ENCODE data around the gene C1QTNF1.

Gene C1QTNF1

DNA sequence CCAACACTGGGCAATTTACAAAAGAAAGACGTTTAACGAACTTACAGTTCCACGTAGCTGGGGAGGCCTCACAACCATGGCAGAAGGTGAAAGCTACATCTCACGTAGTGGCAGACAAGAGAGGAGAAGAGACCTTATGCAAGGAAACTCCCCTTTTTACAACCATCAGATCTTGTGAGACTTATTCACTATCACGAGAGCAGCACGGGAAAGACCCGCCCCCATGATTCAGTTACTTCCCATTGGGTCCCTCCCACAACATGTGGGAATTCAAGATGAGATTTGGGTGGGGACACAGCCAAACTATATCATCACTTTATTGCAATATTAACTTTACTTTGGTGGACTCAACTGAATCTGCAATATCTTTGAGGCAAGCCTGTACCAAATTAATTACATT, 38.7 kb downstream of the C1QTNF1 start:
- TF ChIP-seq, protein P1, sequence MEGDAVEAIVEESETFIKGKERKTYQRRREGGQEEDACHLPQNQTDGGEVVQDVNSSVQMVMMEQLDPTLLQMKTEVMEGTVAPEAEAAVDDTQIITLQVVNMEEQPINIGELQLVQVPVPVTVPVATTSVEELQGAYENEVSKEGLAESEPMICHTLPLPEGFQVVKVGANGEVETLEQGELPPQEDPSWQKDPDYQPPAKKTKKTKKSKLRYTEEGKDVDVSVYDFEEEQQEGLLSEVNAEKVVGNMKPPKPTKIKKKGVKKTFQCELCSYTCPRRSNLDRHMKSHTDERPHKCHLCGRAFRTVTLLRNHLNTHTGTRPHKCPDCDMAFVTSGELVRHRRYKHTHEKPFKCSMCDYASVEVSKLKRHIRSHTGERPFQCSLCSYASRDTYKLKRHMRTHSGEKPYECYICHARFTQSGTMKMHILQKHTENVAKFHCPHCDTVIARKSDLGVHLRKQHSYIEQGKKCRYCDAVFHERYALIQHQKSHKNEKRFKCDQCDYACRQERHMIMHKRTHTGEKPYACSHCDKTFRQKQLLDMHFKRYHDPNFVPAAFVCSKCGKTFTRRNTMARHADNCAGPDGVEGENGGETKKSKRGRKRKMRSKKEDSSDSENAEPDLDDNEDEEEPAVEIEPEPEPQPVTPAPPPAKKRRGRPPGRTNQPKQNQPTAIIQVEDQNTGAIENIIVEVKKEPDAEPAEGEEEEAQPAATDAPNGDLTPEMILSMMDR (IDR thresholded peaks at IDR 0.05; ENCODE audit: low read depth, low read length) = no peak
- no peak overlapping the region for H3K4me3 ChIP-seq (replicated peaks in 1 of 2; ENCODE audit: low read depth in 2 of 2, low read length in 2 of 2)
- DNase-seq (ENCODE audit: low read depth in 2 of 2) = no peak

GRCh38 chr17:79064026-79064425, 40.1 kb downstream of the C1QTNF1 start:
- no peak overlapping the region for H3K4me3 ChIP-seq (replicated peaks in 1 of 2; ENCODE audit: low read depth in 2 of 2, low read length in 2 of 2)
- no peak for DNase-seq (ENCODE audit: low read depth in 2 of 2)
- TF ChIP-seq, protein P1 (IDR thresholded peaks at IDR 0.05; ENCODE audit: low read depth, low read length) = no peak

DNA sequence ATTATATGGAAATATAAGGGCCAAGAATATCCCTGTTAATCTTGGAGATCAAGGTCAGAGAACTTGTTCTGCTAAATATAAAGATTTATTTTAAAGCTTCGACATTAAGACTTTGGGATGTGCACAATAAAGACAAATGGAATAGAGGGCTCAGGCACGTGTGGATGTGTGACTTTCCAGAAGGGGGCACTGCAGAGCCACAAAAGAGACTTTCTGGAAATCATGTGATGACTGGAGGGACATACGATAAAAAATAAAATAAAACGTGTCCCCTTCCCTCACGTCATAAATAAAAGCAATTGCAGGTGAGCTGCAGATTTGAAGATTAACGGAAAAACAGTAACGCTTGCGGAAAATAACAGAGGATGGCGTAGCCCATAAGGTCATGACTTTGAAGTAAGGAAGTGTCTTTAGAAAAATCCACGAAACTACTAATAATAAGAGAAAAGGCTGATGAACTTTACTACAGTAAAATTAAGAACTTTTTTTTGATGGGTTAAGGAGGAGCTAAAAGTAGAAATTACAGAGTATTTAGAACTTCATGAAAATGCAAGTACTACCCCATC, 41.2 kb downstream of the C1QTNF1 start:
- TF ChIP-seq, protein P1 (IDR thresholded peaks at IDR 0.05; ENCODE audit: low read depth, low read length) = peak; percentile 54
- peak; percentile 50 to 68 for DNase-seq (ENCODE audit: low read depth in 2 of 2)
- H3K4me3 ChIP-seq (replicated peaks in 1 of 2; ENCODE audit: low read depth in 2 of 2, low read length in 2 of 2) = no peak overlapping the region

DNA sequence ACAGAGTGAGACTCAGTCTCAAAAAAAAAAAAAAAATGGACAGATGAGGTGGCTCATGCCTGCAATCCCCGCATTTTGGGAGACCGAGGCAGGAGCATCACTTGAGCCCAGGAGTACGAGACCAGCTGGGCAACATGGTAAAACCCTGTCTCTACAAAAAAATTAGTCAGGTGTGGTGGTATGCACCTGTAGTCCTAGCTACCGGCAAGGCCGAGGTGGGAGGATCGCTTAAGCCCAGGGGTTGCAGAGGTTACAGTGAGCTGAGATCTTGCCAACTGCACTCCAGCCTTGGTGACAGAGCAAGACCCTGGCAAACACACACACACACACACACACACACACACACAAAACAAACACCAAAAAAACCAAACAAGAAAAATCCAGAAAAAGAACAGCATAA, 43.0 kb downstream of the C1QTNF1 start:
- TF ChIP-seq, protein P1 (IDR thresholded peaks at IDR 0.05; ENCODE audit: low read depth, low read length) = no peak
- H3K4me3 ChIP-seq (replicated peaks in 1 of 2; ENCODE audit: low read depth in 2 of 2, low read length in 2 of 2) = no peak overlapping the region
- DNase-seq (ENCODE audit: low read depth in 2 of 2) = no peak

DNA sequence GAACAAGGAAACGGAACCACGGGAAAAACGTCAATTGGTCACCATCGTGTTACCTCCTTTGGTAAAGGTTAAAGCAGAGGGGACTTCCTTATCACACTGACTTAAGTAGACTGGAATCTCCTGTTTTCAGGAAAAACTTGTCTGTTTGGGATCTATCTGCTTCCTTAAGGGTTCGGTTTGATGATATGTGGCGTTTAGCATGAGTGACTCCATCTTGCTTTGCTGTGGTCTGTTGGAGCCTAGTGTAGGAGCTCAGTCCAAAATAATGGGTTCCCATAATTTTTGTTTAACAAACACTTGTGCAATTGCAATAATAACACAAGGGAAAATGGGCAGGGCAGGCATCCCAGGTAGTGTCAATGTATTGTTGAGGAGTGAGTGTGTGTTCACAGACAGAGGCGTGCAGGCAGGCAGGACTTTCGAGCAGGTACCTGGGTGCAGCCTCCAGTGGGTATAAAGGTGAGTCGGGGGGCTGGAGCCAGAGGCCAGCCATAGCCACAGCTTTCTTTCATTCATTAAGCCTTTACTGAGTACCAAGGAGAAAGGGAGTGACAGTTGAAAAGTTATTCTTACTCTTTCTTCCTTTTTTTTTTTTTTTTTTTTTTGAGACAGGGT, 46.4 kb downstream of the C1QTNF1 start:
- H3K4me3 ChIP-seq (replicated peaks in 1 of 2; ENCODE audit: low read depth in 2 of 2, low read length in 2 of 2) = no peak overlapping the region
- TF ChIP-seq, protein P1 (IDR thresholded peaks at IDR 0.05; ENCODE audit: low read depth, low read length) = no peak
- DNase-seq (ENCODE audit: low read depth in 2 of 2) = no peak

GRCh38 chr17:79071161-79071740, 47.3 kb downstream of the C1QTNF1 start:
- TF ChIP-seq, protein P1 (IDR thresholded peaks at IDR 0.05; ENCODE audit: low read depth, low read length) = no peak

More at GRCh38 chr17:79071161-79071740, 47.3 kb downstream of the C1QTNF1 start:
- no peak for DNase-seq (ENCODE audit: low read depth in 2 of 2)
- no peak overlapping the region for H3K4me3 ChIP-seq (replicated peaks in 1 of 2; ENCODE audit: low read depth in 2 of 2, low read length in 2 of 2)

All from cardiac fibroblast (primary cell).